GM18507 (cell line): ENCODE measurements around the gene CFAP90.

Experiments
- DNase-seq: peaks from one replicate; pipeline ENCODE4 v3.0.0; 2011; ENCODE audit warnings: low read depth; ENCODE audit not compliant: insufficient read length; ENCODE audit errors: extremely low spot score
- FAIRE-seq: peaks from 2 replicates; lab custom pipeline; 2011; peaks lifted over from hg19 to GRCh38; lab: Jason Lieb, UNC

The CFAP90 gene

DNA sequence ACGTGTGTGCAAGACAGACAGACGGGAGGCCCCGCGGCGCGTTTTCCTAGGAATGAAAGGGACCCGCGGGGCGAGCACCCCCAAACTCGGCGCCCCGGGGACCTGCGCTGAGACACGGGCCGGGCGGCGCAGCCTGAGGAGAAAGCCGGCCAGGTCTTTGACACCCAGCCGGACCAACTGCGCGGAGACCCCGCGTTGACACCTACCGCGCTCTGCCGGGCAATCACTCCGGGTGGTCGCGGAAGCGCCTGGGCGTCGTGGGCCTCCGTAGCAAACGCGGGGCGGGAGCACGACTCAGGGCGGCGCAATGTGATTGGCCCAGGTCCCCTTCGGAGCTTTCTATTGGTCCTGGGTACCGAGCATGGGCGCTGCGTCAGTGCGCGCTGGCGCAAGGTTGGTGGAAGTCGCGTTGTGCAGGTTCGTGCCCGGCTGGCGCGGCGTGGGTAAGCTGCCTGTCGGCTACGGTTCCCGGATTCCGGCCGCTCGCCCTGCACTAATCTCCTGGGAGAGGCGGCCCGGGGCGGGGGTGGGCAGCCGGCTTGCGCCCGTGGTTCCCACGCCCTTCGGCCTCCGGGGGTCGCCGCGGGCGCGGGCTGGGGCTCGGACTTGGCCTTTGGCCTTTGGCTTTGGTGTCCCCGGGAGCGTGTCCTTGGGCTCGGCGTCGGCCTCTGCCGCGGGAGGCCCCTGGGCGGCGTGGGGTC lies 18.0 kb upstream of the CFAP90 start, which contains the start of the genes FASTKD3 and MTRR:
Gene FASTKD3 (minus strand): TSS at position 259 of the 701 bp plus-strand sequence. CDS start 948 bp downstream, outside the sequence.
Gene MTRR (plus strand): TSS at position 376 of the 701 bp plus-strand sequence. CDS start 1,647 bp downstream, outside the sequence.
- peak; percentile 99 for FAIRE-seq
- DNase-seq, result peak; percentile 88

DNA sequence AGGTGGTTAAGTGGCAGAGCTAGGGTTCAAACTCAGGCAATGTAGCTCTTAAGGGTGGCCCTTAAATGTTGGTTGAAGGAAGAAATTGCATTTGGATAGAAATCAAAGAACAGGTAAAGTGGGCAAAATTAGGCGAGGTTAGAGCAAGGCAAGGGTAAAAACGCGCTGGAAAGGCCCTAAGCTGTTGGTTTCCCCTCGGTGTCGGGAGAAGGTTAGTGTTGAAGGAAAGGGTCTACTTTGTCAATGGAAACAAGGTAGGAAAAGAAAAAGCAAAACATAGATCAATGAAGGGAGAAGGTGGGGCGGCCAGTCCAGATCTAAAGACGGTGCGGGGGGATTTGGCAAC lies 17.5 kb upstream of the CFAP90 start:
- DNase-seq, result no peak
- FAIRE-seq, result peak; percentile 24

DNA sequence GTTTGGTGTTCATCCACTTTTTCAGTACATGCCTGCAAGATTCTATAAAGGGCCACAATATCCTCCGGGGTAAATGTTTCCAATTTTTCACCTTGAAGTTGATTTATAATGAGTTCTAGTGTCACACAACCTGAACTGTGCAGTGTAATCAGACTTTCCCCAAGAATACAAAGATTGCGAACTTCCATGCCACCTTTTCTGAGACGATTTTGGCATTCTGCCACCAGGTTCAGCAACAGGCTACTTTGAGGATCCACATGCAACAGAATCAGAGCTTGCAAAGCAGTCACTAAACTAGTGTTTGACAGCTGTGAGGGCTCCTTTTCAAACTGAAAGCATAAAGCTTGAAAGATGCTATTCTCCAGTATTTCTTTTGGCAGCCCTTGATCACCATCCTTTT lies 16.3 kb upstream of the CFAP90 start:
- DNase-seq, result no peak

DNA sequence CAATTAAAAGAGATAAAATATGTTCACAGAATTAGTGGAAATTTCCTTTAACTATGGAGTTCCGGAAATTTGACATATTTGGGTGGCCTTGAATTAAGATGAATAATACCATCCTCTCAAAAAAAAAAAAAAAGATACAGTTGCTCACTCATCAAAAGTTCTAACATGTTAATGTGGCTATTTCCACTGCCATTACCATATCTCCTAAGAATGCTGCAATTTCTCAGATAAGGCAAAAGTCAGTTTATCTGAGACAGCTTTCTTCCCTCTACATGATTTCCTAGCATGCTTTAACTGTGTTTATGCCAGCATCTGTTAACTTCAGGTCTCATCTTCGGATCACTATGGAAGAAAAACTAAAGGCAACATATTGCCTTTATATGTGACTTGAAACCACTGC lies 15.3 kb upstream of the CFAP90 start:
- DNase-seq, result no peak
- no peak for FAIRE-seq

More for the DNA sequence above, 16.3 kb upstream of the CFAP90 start:
- FAIRE-seq, result no peak

DNA sequence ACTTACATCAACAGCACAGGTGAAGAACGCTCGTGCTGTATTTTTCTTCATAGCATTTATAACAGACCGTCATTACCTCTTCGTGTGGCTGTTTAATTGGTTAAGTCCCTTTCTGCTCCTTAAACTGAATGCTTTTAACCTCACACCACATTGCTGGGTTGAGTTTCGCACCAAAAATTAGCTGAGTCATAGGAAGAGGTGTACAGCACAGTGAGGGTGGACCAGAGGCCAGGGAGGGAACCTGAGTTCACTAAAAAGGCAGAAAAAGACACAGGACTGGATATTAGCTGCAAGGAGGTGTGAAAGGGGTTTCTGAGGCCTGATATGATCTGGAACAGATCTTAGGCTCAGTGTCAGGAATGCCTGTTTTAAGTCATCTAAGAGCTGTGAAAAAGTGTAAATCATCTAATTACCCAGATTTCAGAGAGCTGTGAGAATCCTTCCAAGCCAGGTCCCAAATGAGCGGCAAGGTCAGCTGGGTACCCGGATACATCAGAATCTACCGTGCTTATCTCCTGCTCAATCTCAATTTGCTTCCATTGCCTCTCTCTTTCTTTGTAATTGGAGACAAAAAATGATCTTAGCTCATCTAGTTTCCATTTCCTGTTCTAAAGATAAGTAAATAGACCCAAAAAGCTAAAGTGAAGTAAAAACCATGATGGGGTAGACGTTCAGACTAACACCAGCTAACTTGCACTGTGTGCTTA lies 7.1 kb upstream of the CFAP90 start:
- DNase-seq (no peak), FAIRE-seq (no peak)

DNA sequence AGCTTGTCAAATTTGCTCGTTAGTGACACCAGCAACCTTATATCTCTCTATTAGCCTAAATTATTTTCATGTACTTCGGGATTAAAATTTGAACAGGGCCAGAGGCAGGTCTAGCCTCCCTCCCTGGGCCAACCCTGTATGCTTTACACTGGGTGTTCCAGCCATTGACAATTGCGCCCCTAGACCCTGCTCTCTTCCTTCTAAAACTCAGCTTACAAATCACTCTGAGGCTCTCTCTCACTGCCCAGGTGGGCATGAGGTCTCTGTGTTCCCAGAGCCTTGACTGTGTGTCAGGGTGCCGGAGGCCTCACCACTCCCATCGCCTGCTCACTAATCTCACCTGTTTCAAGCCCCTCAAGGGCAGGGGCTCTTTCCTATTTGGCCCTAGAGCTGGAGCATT lies 6.4 kb upstream of the CFAP90 start:
- DNase-seq (no peak), FAIRE-seq (no peak)

DNA sequence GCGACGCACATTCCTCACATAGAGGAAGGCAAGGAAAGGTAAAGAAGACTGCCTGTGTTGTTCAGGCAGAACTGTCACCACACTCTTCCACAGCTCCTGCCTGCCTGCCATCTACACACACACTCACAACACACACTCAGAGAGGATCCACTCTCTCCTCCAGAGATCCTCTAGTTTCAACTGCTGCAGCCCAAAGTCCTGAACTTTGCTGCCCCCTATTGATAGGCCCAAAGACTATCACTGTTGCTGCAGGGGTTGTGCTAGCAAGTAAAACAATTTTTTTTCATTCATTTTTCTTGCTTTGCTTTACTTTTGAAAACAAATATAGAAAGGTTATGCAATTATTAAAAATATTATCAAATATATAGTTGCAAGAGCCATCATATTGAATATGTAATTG lies 5.9 kb upstream of the CFAP90 start:
- DNase-seq (no peak), FAIRE-seq (no peak)

DNA sequence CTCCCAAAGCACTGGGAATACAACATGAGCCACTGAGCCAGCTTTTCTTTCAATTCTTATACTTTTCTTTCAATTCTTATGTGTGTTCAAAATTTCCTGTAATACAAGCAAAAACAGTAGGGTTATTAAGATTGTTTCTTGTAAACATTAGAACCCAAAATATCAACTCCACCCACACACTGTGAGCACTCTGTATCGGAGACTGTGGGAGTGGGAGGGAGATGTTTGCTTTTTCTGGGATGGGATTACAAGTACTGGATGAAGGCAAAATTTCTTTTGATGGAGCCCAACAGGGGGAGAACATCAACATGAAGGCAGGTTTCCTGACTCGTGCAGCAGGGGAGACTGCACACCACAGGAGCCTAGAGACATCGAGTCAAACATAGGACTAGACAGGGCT lies 4.7 kb upstream of the CFAP90 start:
- FAIRE-seq (no peak), DNase-seq (no peak)

DNA sequence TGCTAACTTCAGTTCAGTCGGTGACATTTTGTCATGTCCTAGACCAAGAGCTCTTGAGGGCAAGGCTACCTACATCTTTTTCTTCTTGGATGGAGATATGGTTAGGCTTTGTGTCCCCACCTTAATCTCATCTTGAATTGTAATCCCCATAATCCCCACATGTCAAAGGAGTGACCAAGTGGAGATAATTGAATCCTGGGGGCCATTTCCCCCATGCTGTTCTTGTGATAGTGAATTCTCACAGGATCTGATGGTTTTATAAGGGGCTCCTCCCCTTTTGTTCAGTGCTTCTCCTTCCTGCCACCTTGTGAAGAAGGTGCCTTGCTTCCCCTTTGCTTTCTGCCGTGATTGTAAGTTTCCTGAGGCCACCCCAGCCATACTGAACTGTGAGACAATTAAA lies 2.1 kb upstream of the CFAP90 start:
- no peak for FAIRE-seq
- DNase-seq, result no peak

DNA sequence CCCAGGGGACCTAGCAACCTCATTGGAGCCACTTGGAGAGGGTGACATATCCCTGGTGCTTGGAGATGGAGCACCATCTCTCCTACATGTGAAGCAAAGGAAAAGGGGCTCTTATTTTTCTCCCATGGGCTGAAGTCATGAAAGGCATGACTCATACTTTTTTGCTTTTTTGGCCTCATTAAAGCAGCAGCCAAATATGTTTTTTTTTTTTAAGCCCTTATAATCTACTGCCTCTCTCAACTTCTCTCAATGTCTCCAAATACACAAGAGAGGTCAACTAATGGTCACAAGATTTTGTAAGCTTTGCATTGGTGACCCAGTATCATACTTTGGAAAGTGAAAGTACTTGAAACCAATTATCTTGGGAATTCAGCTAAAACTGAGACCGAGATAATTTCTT lies 1.6 kb upstream of the CFAP90 start:
- DNase-seq, result no peak
- FAIRE-seq, result no peak

DNA sequence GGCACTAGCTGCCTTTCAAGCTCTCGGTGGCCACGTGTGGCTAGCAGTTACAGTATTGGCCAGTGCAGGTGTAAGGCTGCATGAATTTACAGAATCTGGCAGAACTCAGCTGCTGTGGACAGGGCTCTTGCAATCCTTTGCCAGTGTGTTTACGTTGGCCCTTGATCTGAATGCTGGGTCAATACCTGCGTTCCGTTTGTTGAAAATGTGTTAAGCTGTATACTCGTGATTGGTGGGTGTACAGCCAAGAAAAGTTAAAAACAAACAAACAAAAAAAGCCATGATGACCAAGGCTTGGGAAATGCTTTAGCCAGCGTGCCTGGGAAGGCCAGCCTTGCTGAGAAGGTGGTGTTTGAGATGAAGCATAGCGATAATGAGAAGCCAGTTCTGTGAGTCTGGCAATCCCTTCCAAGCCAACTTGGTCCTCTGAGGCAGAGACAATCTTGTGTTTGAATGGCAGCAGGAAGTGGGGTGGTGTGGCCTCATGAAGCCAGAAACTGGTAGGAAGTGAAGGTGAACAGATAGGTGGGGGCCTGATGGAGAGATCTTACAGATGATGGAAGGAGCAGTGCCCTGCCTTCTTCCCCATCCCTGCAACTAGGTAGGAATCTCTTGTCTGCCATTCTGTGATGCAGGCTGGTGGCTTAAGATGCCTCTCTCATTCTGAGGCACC lies 820 bp upstream of the CFAP90 start:
- FAIRE-seq (no peak), DNase-seq (no peak)

DNA sequence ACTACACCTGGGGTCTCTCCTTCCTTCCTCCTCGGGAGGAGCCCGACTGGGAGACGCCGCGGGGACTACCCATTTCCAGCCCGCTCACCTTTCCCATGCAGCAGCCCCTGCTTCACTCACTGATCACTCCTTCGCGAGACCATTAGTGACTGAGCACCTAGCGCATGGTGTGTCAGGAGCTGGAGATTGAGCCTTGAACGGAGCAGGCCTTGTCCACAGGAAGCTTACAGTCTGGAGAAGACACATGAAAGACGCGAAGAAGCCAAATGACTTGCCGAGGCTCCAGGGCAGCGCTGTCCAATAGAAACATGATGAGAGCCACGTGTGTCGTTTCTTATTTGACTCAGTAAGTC lies 283 bp upstream of the CFAP90 start:
- no peak for FAIRE-seq
- DNase-seq, result no peak

DNA sequence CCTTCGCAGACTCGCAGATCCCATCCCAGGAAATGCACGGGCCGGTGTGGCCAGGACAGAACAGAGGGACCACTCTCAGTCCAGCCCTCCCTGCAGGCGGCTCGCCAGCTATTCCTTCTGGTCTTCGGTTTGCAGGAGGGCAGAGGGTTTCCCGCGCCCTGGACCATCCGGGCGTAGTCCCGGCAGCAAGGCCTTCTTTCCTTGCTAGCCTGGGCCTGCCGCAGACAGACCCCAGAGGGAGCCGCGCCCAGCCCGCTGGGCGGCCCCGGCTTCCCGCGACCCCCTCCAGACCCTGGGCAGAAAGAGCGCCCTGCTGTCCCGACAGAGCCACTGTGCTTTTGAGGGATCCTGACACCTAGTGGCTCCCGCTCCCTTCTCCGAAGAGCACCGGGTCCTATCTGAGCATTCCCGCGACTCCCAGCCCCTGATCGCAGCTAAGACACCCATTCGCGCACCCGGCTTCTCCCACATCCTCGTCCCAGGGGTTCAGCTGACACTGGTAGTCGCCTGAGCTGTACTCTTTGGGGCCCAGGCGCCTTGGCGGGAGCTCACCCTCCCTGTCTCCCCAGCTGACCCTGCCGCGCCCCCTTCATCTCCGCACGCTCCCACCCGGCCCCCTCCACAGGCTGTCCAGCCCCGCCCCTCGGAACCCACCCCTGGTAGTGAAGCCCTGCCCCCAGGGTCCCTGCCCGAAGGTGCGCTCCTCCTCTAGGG lies 1.1 kb downstream of the CFAP90 start:
- DNase-seq, result no peak

DNA sequence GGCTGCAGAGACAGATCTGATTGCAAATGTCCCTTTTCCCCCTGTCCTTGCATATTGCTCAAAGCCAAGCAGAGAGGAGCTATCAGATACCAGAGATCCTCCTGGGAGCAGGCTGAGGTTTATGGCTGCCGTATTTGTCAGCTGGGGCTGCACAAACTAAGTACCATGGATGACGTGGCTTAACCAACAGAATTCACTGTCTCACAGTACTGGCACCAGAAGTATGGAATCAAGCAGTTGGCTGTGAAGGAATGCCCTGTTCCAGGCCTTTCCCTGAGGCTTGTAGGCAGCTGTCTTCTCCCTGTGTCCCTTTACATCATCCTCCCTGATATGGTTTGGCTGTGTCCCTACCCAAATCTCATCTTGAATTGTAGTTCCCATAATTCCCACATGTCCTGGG lies 2.6 kb downstream of the CFAP90 start:
- DNase-seq (no peak), FAIRE-seq (no peak)

More for the DNA sequence above, 1.1 kb downstream of the CFAP90 start:
- FAIRE-seq, result no peak

DNA sequence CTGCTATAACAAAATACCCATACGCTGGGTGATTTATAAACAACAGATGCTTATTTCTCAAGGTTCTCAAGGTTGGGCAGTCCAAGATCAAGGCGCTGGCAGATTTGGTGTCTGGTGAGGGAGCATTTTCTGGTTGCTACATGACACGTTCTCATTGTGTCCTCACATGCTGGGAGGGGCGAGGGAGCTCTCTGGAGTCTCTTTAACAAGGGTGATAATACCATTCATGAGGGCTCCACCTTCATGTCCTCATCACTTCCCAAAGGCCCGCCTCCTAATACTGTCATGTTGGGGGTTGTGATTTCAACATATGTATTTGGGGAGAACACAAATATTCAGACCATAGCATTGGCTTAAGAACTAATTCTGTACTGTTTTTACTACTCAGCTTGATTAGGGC lies 4.6 kb downstream of the CFAP90 start:
- FAIRE-seq (no peak), DNase-seq (no peak)

DNA sequence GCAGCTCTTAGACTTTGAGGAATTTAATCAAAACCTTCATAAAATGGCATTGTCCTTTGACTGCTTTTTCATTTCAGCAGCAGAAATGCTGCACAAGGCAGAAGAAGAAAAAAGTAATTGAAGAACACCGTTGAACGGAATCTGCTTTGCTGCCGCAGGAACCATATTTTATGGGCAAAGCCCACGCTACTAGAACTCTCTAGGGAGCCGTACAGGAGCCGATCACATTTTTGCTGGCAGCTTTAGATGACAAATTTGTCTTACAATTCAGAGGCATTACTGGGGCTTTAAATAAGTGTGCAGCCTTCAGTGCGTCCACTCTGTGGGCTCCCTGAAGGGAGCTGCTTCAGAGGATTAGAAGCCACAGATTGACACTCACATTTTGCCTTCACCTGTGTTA lies 5.4 kb downstream of the CFAP90 start:
- FAIRE-seq (no peak), DNase-seq (no peak)

DNA sequence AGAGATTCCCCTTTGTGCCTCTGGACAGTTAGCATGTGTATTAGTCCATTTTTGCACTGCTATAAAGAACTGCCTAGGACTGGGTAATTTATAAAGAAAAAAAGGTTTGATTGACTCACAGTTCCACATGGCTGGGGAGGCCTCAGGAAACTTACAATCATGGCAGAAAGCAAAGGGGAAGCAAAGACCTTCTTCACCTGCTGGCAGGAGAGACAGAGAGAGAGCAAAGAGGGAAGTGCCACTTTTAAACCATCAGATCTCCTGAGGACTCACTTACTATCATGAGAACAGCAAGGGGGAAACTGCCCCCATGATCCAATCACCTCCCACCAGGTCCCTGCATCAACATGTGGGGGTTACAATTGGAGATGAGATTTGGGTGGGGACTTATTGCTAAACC lies 6.0 kb downstream of the CFAP90 start:
- DNase-seq, result no peak
- FAIRE-seq, result no peak

DNA sequence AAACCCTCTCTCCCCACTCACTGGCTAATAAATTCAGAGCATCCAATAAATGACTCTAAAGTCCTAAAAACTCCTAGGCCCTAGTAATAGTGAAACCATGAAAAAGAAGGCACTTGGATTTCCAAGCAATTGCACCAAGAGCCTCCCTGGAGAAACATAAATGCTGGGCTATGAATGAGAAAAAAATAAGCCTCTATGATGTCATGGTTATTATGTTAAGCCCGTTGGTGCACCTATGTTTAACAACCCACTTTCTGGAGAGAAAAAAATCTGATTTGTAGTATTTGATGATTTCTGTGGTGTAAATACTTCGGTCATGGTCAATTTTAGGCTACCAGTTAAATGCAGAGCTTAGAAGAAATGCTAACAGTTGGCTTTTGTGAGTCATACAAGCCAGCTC lies 8.4 kb downstream of the CFAP90 start:
- FAIRE-seq (no peak), DNase-seq (no peak)

DNA sequence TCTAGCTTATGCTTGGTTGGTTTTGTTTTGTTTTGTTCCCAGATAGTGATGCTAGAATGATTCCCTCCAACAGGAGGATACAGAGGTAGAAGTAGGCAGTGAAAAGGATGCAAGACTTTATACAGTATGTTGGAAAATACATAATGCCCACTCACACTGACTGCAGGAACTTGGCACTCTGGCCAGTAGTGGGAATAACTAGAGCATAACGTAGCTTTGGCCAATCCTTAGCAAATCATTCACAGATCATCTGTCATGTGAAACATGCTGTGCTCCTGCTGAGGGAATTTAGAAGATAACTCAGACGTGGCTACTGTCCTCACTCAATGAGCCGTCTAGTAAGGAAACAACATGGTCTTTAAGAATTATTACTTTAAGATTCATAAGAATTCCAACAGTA lies 13.5 kb downstream of the CFAP90 start:
- FAIRE-seq, result no peak
- DNase-seq, result no peak

DNA sequence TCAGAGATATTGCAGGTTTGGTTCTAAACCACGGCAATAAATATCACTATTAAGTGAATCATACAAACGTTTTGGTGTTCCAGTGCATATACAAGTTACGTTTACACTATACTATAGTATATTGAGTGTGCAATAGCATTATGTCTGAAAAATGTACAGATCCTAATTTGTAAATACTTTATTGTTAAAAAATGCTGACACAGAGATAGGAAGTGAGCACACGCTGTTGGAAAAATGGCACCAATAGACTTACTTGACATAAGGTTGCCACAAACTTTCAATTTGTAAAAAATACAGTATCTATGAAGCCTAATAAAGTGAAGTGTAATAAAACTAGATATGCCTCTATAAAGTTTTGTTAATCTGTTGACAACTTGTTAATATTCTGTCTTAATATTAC lies 16.0 kb downstream of the CFAP90 start:
- DNase-seq, result no peak
- no peak for FAIRE-seq
